ENCODE measurements around the gene LRRC27. TPM values are rescaled to one million over a fixed set of nuclear protein-coding genes. Genes with fewer than 3 reads are reported as not detected.

The LRRC27 gene
- total RNA-seq, 4 donors from 2014 or later = 1.5 to 5.3 (median 2.4) TPM

DNA sequence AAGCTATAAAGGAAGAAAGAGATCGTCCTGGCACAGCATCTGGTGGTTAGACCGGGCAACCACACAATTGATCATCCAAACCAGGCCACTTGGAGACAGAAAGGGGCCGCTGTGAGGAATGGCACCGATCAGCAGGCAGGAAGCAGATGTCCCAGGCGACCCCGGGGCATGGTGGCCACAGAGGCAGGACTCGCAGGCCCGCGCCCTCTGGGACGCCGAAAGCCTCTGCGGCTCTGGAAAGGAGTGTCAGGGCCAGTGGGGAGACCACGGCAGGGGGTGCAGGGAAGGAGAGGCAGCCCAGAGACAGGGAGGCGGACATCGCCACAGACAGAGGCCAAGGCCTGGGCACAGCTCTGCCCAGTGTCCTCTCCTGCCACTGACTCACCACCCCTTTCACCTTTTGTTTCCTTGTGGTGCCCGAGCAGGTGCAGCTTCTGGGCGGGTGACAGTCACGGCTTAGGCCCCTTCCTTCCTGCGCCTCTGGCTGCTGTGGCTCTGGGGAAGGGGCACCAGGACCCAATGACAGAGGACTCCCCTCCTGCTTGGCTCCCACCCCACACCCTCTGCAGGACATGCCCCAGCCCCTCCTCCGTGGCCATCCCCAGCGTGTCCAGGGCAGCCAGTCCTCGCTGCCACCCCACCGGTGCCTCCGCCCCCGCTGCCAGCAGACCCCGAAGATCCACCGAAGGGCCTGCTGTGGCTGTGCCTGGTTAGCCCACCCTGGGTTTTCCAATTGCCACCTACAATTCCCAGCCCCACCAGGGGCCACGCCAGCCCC lies 35.1 kb upstream of the LRRC27 start:
- WGBS, 2 donors = 79 to 83% methylated on average over 22 to 27 of the region's 28 CpGs
- H3K27ac ChIP-seq = no peak overlapping the region
- intact Hi-C loops (cut with DNase I) = no loop called here
- H3K9me3 ChIP-seq = no peaks in the 10 kb centered on the region
- DNase-seq = no peak
- no peaks in the 10 kb centered on the region for H3K27me3 ChIP-seq
- H3K36me3 ChIP-seq = no peaks in the 10 kb centered on the region
- no peak overlapping the region for H3K4me3 ChIP-seq
- TF ChIP-seq POLR2A (IDR thresholded peaks at IDR 0.05) = no peak
- TF ChIP-seq, protein P1, sequence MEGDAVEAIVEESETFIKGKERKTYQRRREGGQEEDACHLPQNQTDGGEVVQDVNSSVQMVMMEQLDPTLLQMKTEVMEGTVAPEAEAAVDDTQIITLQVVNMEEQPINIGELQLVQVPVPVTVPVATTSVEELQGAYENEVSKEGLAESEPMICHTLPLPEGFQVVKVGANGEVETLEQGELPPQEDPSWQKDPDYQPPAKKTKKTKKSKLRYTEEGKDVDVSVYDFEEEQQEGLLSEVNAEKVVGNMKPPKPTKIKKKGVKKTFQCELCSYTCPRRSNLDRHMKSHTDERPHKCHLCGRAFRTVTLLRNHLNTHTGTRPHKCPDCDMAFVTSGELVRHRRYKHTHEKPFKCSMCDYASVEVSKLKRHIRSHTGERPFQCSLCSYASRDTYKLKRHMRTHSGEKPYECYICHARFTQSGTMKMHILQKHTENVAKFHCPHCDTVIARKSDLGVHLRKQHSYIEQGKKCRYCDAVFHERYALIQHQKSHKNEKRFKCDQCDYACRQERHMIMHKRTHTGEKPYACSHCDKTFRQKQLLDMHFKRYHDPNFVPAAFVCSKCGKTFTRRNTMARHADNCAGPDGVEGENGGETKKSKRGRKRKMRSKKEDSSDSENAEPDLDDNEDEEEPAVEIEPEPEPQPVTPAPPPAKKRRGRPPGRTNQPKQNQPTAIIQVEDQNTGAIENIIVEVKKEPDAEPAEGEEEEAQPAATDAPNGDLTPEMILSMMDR (IDR thresholded peaks at IDR 0.05) = no peak
- H3K4me1 ChIP-seq = peaks cover 0 to 7% (median 0%) of the 10 kb centered on the region in 3 donors

DNA sequence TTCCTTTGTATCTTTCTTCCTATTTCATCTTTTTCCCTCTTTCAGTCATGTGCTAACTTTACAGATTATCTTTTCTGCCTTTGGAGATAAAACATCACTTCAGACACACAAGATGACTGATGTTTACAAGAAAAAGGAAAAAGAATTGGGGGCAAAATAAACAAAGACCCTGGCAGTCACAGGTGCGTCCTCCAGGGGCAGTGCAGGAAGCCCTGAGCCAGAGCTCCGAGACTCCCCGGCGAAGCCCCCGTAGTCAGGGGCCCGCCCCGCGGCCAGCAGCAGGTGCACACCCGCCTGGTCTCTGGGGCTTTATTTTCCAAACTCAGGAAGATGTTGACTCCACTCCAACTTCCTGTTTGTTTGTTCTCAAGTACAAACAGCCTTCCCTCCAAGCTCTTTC lies 34.5 kb upstream of the LRRC27 start:
- no peak overlapping the region for H3K27ac ChIP-seq
- no peak overlapping the region for H3K4me3 ChIP-seq
- peaks cover 0 to 7% (median 0%) of the 10 kb centered on the region in 3 donors for H3K4me1 ChIP-seq
- intact Hi-C loops (cut with DNase I) = no loop called here
- no peaks in the 10 kb centered on the region for H3K27me3 ChIP-seq
- WGBS, 2 donors = 44 to 49% methylated on average over 8 to 9 of the region's 9 CpGs
- H3K9me3 ChIP-seq = no peaks in the 10 kb centered on the region
- H3K36me3 ChIP-seq = no peaks in the 10 kb centered on the region
- TF ChIP-seq POLR2A (IDR thresholded peaks at IDR 0.05) = no peak
- TF ChIP-seq, protein P1 (IDR thresholded peaks at IDR 0.05) = no peak
- no peak for DNase-seq

DNA sequence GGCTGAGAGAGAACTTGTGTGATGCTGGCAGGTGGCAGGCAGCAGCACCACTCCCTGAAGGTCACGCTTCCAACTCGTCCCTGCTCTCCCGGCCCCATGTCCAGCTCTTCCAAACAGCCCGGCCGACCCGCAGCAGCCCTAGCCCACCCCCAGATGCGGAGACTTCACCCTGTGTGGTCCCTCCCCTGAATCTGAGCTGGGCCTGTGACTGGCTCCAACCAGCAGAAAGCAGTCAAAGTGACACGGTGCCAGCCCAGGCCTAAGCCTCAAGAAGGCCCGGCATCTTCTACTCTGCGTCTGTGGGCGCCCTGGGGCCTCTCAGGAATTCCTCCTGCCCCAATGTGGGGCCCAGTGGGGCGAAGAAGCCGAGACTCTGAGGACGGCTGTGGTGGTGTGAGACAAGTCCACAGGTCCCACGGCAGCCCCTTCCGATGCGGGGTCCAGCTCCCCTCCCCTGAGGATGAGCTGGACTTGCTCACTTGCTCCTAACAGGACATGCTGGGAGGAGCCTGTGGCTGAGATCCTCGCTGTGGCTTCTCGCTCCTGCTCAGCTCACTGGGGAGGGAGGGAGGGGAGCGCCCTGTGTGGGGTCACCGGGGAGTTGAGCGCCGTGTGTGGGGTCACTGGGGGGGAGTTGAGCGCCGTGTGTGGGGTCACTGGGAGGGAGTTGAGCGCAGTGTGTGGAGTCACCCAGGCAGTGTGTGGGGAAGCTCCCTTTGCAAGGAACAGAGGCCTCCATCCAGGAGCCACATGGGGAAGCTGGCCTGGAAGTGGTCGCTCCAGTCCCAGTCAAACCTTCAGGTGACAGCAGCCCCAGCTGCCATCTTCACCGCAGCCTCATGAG lies 33.7 kb upstream of the LRRC27 start:
- TF ChIP-seq POLR2A (IDR thresholded peaks at IDR 0.05) = no peak
- TF ChIP-seq, protein P1 (IDR thresholded peaks at IDR 0.05) = no peak
- 65 to 87% methylated on average over 5 to 12 of the region's 28 CpGs for WGBS, 2 donors
- Histone ChIP-seq H3K4me1 (peaks cover 0 to 6% (median 0%) of the 10 kb centered on the region in 3 donors), H3K9me3 (no peaks in the 10 kb centered on the region), H3K27ac (no peak overlapping the region), H3K27me3 (no peaks in the 10 kb centered on the region), H3K36me3 (no peaks in the 10 kb centered on the region), H3K4me3 (no peak overlapping the region)
- DNase-seq = no peak
- intact Hi-C loops (cut with DNase I) = no loop called here

DNA sequence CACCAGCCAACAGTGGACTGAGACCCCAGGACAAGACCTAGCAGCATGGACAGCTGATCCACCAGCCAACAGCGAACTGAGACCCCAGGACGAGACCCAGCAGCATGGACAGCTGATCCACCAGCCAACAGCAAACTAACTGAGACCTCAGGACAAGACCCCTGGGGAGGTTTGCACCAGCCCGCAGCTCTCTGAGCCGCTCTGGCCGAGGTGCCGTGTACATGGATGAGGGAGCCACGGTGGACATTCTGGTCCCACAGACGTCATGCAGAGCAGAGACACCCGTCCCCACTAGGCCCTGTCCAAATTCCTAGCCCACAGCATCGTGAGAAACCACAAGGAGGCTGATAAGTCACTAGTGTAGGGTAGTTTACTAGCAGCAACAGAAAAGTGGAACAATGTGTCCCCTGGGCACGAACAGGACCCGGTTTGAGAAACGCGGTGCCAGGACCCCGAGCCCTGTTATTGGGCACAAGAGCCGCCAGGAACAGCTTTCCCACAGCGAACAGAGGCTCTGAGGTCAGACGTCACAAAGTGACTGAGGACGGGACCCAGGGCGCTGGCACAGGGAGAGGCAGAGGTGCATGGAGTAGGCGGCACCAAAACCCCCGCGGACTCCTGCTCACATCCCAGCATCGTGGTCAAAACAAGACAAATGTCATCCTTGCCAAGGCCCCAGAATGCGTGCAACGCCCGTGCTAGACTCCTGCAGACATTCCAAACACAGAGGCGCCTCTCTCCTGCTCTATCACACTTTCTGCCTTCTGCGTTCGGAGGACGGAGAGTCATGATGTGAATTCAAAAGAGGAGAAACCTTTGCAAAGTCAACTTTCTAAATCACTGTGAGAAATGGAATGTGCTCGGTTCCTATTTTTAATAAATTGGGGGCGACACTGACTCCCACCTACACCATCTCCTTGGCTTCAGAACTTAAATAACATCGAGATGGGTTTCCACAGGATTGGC lies 32.3 kb upstream of the LRRC27 start:
- Histone ChIP-seq H3K27me3 (peaks cover 0 to 2% (median 0%) of the 10 kb centered on the region in 4 donors), H3K27ac (no peak overlapping the region), H3K36me3 (no peaks in the 10 kb centered on the region), H3K9me3 (no peaks in the 10 kb centered on the region), H3K4me3 (no peak overlapping the region), H3K4me1 (no peaks in the 10 kb centered on the region)
- DNase-seq = no peak
- intact Hi-C loops (cut with DNase I) = no loop called here
- 83 to 88% methylated on average over 25 to 28 of the region's 34 CpGs for WGBS, 2 donors
- TF ChIP-seq, protein P1 (IDR thresholded peaks at IDR 0.05) = no peak

All from esophagus squamous epithelium (tissue), 5 donors.